Right hindlimb (tissue), 1 donor: ENCODE results near the gene PER2.

Experiments used
- DNase-seq: peaks from one replicate; pipeline ENCODE4 v3.0.0-alpha.2; 2018

PER2 gene

GRCh38 chr2:238243496-238244076 lies 44.8 kb downstream of the PER2 start:
- no peak for DNase-seq

GRCh38 chr2:238242731-238243495 lies 45.5 kb downstream of the PER2 start:
- no peak for DNase-seq

GRCh38 chr2:238241970-238242369 lies 46.4 kb downstream of the PER2 start:
- no peak for DNase-seq

GRCh38 chr2:238240757-238241711 lies 47.4 kb downstream of the PER2 start:
- DNase-seq: peak; percentile 89

GRCh38 chr2:238239863-238240756 lies 48.3 kb downstream of the PER2 start, which contains the start of gene HES6:
HES6 (minus strand) TSS chr2:238240038; CDS start chr2:238239905, 133 bp downstream.
- DNase-seq: peak; percentile 92

- DNase-seq: no peak
Measured at GRCh38 chr2:238239543-238239862, 48.9 kb downstream of the PER2 start.

GRCh38 chr2:238238766-238239542 lies 49.5 kb downstream of the PER2 start:
- no peak for DNase-seq

GRCh38 chr2:238238311-238238765 lies 50.1 kb downstream of the PER2 start:
- DNase-seq: no peak

GRCh38 chr2:238237431-238238135 lies 50.8 kb downstream of the PER2 start:
- no peak for DNase-seq

- no peak for DNase-seq
Measured at GRCh38 chr2:238236571-238236970, 51.8 kb downstream of the PER2 start.

GRCh38 chr2:238235856-238236255 lies 52.6 kb downstream of the PER2 start:
- no peak for DNase-seq

- DNase-seq: no peak
Measured at GRCh38 chr2:238235331-238235732, 53.1 kb downstream of the PER2 start.

GRCh38 chr2:238233625-238234024 lies 54.8 kb downstream of the PER2 start:
- no peak for DNase-seq

- DNase-seq: no peak
Measured at GRCh38 chr2:238231809-238232208, 56.6 kb downstream of the PER2 start.

- peak; percentile 80 for DNase-seq
Measured at GRCh38 chr2:238231251-238231793, 57.1 kb downstream of the PER2 start.

- no peak for DNase-seq
Measured at GRCh38 chr2:238230699-238231098, 57.7 kb downstream of the PER2 start.

GRCh38 chr2:238228700-238229099 lies 59.7 kb downstream of the PER2 start:
- no peak for DNase-seq

- no peak for DNase-seq
Measured at GRCh38 chr2:238227587-238228032, 60.8 kb downstream of the PER2 start.

- no peak for DNase-seq
Measured at GRCh38 chr2:238226698-238227586, 61.5 kb downstream of the PER2 start.
